Measurements from ENCODE around the gene SCP2. TPM values are rescaled to one million over a fixed set of nuclear protein-coding genes. Genes with fewer than 3 reads are reported as not detected.

SCP2 gene
- polyA plus RNA-seq, 1 of the 3 experiments (the other 2 are of a cell fraction), result 49.5 TPM

- Histone ChIP-seq H3K79me2 (ENCODE audit: insufficient read depth) (no peaks in the 10 kb centered on the region), H4K20me1 (ENCODE audit: insufficient read depth) (no peaks in the 10 kb centered on the region), H3K9me3 (no peaks in the 10 kb centered on the region), H3K4me1 (ENCODE audit: control insufficient read depth in 1 of 2, insufficient read depth in 2 of 2, low read depth in 1 of 2, low read length in 1 of 2) (peaks cover 3 to 23% of the 10 kb centered on the region in 2 experiments; a peak in 2 of 4 replicates), H3K27ac (ENCODE audit: low read depth in 2 of 2, low read length in 1 of 2) (no peak overlapping the region), H2AFZ (ENCODE audit: low read depth) (no peak overlapping the region), H3K27me3 (ENCODE audit: insufficient read depth) (no peaks in the 10 kb centered on the region), H3F3A (replicated peaks; ENCODE audit: insufficient read depth) (no peaks in the 10 kb centered on the region), H3K9ac (no peak overlapping the region), H3K9me2 (no peaks in the 10 kb centered on the region), H3K36me3 (replicated peaks in 1 of 2; ENCODE audit: control insufficient read depth in 1 of 2, insufficient read depth in 2 of 2, low read length in 1 of 2) (no peaks in the 10 kb centered on the region), H3K4me2 (no peak overlapping the region), H3K4me3 (ENCODE audit: low read depth in 2 of 2, low read length in 1 of 2) (no peak overlapping the region)
- 95% methylated on average over 7 of the region's 7 CpGs for WGBS (ENCODE audit: low lambda C conversion rate)
- TF ChIP-seq ELF1 (IDR thresholded peaks at IDR 0.05), result no peak
- no peak for TF ChIP-seq FOXM1 (IDR thresholded peaks at IDR 0.05; ENCODE audit: low read depth)
- TF ChIP-seq, protein P1, sequence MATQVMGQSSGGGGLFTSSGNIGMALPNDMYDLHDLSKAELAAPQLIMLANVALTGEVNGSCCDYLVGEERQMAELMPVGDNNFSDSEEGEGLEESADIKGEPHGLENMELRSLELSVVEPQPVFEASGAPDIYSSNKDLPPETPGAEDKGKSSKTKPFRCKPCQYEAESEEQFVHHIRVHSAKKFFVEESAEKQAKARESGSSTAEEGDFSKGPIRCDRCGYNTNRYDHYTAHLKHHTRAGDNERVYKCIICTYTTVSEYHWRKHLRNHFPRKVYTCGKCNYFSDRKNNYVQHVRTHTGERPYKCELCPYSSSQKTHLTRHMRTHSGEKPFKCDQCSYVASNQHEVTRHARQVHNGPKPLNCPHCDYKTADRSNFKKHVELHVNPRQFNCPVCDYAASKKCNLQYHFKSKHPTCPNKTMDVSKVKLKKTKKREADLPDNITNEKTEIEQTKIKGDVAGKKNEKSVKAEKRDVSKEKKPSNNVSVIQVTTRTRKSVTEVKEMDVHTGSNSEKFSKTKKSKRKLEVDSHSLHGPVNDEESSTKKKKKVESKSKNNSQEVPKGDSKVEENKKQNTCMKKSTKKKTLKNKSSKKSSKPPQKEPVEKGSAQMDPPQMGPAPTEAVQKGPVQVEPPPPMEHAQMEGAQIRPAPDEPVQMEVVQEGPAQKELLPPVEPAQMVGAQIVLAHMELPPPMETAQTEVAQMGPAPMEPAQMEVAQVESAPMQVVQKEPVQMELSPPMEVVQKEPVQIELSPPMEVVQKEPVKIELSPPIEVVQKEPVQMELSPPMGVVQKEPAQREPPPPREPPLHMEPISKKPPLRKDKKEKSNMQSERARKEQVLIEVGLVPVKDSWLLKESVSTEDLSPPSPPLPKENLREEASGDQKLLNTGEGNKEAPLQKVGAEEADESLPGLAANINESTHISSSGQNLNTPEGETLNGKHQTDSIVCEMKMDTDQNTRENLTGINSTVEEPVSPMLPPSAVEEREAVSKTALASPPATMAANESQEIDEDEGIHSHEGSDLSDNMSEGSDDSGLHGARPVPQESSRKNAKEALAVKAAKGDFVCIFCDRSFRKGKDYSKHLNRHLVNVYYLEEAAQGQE (IDR thresholded peaks at IDR 0.05; ENCODE audit: low read depth, low read length), result no peak
- no peak for TF ChIP-seq GATA2 (CRISPR knock-in tag; IDR thresholded peaks at IDR 0.05)
- TF ChIP-seq SMC3 (IDR thresholded peaks at IDR 0.05; ENCODE audit: low read depth, low read length), result no peak
- TF ChIP-seq TCF12 (IDR thresholded peaks at IDR 0.05), result no peak
- CTCF ChIA-PET, result no interaction called here
- POLR2A ChIA-PET, result no interaction called here
- DNase-seq, result no peak
Measured at GRCh38 chr1:53065391-53065790, 138.3 kb downstream of the SCP2 start.

- Histone ChIP-seq H3K9me2 (no peaks in the 10 kb centered on the region), H3K4me3 (ENCODE audit: low read depth in 2 of 2, low read length in 1 of 2) (no peak overlapping the region), H3K4me1 (ENCODE audit: control insufficient read depth in 1 of 2, insufficient read depth in 2 of 2, low read depth in 1 of 2, low read length in 1 of 2) (peaks cover 3 to 23% of the 10 kb centered on the region in 2 experiments; a peak in 2 of 4 replicates), H2AFZ (ENCODE audit: low read depth) (no peak overlapping the region), H3K9ac (no peak overlapping the region), H3F3A (replicated peaks; ENCODE audit: insufficient read depth) (no peaks in the 10 kb centered on the region), H3K4me2 (no peak overlapping the region), H4K20me1 (ENCODE audit: insufficient read depth) (no peaks in the 10 kb centered on the region), H3K27ac (ENCODE audit: low read depth in 2 of 2, low read length in 1 of 2) (no peak overlapping the region), H3K27me3 (ENCODE audit: insufficient read depth) (no peaks in the 10 kb centered on the region), H3K9me3 (no peaks in the 10 kb centered on the region), H3K36me3 (replicated peaks in 1 of 2; ENCODE audit: control insufficient read depth in 1 of 2, insufficient read depth in 2 of 2, low read length in 1 of 2) (no peaks in the 10 kb centered on the region), H3K79me2 (ENCODE audit: insufficient read depth) (no peaks in the 10 kb centered on the region)
- peak; percentile 32 for DNase-seq
- WGBS (ENCODE audit: low lambda C conversion rate), result 84% methylated on average over 6 of the region's 6 CpGs
- TF ChIP-seq EP300 (IDR thresholded peaks at IDR 0.05; ENCODE audit: borderline replicate concordance in 1 of 2, low read depth in 1 of 2, low read length in 1 of 2) (no peak), NFIC (IDR thresholded peaks at IDR 0.05; ENCODE audit: borderline replicate concordance) (no peak), YY1 (IDR thresholded peaks at IDR 0.05; ENCODE audit: low read depth) (no peak), RCOR1 (IDR thresholded peaks at IDR 0.05; ENCODE audit: low read length) (no peak), NRF1 (IDR thresholded peaks at IDR 0.05; ENCODE audit: low read depth, low read length) (no peak), SIN3A (IDR thresholded peaks at IDR 0.05; ENCODE audit: borderline replicate concordance, low read depth, low read length) (no peak), CHD2 (IDR thresholded peaks at IDR 0.05; ENCODE audit: low read length, partially characterized antibody) (no peak), SMC3 (IDR thresholded peaks at IDR 0.05; ENCODE audit: low read depth, low read length) (no peak), TCF12 (IDR thresholded peaks at IDR 0.05) (no peak), RAD21 (IDR thresholded peaks at IDR 0.05; ENCODE audit: low read length) (no peak), CTCF (IDR thresholded peaks at IDR 0.05) (no peak), ELF1 (IDR thresholded peaks at IDR 0.05) (no peak), FOXJ3 (CRISPR knock-in tag; IDR thresholded peaks at IDR 0.05) (no peak)
- TF ChIP-seq, protein P2, sequence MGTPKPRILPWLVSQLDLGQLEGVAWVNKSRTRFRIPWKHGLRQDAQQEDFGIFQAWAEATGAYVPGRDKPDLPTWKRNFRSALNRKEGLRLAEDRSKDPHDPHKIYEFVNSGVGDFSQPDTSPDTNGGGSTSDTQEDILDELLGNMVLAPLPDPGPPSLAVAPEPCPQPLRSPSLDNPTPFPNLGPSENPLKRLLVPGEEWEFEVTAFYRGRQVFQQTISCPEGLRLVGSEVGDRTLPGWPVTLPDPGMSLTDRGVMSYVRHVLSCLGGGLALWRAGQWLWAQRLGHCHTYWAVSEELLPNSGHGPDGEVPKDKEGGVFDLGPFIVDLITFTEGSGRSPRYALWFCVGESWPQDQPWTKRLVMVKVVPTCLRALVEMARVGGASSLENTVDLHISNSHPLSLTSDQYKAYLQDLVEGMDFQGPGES (IDR thresholded peaks at IDR 0.05; ENCODE audit: low read depth, low read length), result no peak
- TF ChIP-seq, protein P1 (IDR thresholded peaks at IDR 0.05; ENCODE audit: low read depth, low read length), result no peak
- ChIA-PET CTCF (interaction anchor here (0.8 kb wide), 1 partner anchor 52 kb away, joined by 3 read pairs; no protein-coding TSS in a partner anchor), POLR2A (no interaction called here)
Measured at GRCh38 chr1:53066488-53066887, 139.4 kb downstream of the SCP2 start.

Measured in SK-N-SH (cell line).